ENCODE data around the gene SOX15.
A peak's percentile ranks its signal among the peaks of the same experiment; 100 is the strongest.

The SOX15 gene

DNA sequence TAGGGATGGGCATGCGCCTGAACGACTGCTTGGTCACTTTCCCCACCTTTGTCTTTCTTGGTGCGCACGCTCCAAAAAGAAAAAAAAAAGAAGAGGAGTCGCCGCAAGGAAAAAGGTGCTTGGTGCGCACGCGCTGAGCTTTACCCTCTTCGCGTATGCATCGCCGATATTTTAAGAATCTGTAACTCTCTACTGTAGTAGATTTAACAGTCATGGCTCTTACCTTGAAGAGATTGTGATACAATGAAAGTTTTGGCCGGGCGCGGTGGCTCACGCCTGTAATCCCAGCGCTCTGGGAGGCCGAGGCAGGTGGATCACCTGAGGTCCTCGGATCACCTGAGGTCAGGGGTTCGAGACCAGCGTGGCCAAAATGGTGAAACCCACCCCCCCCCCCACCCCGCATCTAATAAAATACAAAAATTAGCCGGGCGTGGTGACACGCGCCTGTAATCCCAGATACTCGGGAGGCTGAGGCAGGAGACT lies 25.4 kb upstream of the SOX15 start:
- Histone ChIP-seq H3K4me3 (ENCODE audit: severe bottlenecking) (peak overlapping the region; percentile 30), H3K36me3 (ENCODE audit: low read depth) (peaks cover 27% of the 10 kb centered on the region), H3K27me3 (ENCODE audit: insufficient read depth, poor library complexity, severe bottlenecking) (no peaks in the 10 kb centered on the region), H3K9me3 (ENCODE audit: severe bottlenecking) (no peaks in the 10 kb centered on the region), H3K27ac (ENCODE audit: poor library complexity, severe bottlenecking) (peak overlapping the region; percentile 77), H3K4me1 (ENCODE audit: insufficient read depth, poor library complexity, severe bottlenecking) (peaks cover 16% of the 10 kb centered on the region)
- DNase-seq (ENCODE audit: low spot score) (no peak), ATAC-seq (ENCODE audit: low read depth) (no peak)
- TF ChIP-seq, protein P1, sequence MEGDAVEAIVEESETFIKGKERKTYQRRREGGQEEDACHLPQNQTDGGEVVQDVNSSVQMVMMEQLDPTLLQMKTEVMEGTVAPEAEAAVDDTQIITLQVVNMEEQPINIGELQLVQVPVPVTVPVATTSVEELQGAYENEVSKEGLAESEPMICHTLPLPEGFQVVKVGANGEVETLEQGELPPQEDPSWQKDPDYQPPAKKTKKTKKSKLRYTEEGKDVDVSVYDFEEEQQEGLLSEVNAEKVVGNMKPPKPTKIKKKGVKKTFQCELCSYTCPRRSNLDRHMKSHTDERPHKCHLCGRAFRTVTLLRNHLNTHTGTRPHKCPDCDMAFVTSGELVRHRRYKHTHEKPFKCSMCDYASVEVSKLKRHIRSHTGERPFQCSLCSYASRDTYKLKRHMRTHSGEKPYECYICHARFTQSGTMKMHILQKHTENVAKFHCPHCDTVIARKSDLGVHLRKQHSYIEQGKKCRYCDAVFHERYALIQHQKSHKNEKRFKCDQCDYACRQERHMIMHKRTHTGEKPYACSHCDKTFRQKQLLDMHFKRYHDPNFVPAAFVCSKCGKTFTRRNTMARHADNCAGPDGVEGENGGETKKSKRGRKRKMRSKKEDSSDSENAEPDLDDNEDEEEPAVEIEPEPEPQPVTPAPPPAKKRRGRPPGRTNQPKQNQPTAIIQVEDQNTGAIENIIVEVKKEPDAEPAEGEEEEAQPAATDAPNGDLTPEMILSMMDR (IDR thresholded peaks at IDR 0.05; ENCODE audit: poor library complexity, severe bottlenecking) = no peak

DNA sequence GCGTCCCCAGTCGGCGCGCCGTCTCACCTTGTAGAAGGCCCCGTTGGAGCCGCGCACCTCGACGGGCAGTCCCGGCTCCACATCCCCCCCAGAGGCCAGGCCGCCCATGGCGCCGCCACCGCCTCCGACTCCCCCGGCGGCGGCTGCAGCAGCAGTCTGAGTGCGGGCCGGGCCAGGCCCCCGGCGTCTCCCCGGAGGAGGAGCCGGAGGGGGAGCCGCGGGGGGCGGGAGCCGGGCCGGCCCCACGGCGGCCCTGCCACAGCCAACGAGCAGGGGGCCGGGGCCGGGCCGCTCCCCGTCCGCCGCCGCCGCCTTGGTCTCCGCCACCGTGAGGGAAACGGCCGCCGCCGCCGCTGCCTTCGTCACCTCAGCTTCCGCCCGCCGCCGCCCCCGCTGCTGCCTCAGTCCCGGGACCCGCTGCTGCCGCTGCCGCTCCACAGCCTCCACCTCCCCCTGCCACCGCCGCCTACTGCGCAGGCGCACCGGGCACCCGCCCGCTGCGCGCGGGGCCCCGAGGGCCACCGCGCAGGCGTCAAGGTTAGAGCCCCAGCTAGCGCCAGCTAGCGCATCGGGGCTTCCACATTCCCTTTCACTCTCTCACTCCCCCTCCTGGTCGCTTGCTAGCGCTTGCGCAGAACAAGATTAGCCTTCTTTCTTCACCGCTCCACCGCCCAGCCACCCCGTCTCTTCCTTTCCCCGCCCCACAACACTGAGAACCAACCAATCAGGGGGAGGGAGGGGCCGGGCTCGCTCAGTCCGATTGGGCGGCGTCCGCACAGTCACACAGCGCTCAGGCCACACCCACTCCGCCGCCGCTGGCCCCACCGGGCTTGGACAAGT lies 24.8 kb upstream of the SOX15 start, which contains the start of gene FXR2:
TSS of gene FXR2 (minus strand) at position 473 of the 840 bp plus-strand sequence. CDS start at position 108, 365 bp downstream.
- Histone ChIP-seq H3K27me3 (ENCODE audit: insufficient read depth, poor library complexity, severe bottlenecking) (no peaks in the 10 kb centered on the region), H3K27ac (ENCODE audit: poor library complexity, severe bottlenecking) (peak within 1 kb of the TSS; percentile 77), H3K36me3 (ENCODE audit: low read depth) (peaks cover 31% of the 10 kb centered on the region), H3K4me1 (ENCODE audit: insufficient read depth, poor library complexity, severe bottlenecking) (peaks cover 16% of the 10 kb centered on the region), H3K4me3 (ENCODE audit: severe bottlenecking) (peak within 1 kb of the TSS; percentile 87), H3K9me3 (ENCODE audit: severe bottlenecking) (no peaks in the 10 kb centered on the region)
- ATAC-seq (ENCODE audit: low read depth) (peak; percentile 93), DNase-seq (ENCODE audit: low spot score) (peak; percentile 99)
- TF ChIP-seq, protein P1 (IDR thresholded peaks at IDR 0.05; ENCODE audit: poor library complexity, severe bottlenecking) = peak; percentile 81

DNA sequence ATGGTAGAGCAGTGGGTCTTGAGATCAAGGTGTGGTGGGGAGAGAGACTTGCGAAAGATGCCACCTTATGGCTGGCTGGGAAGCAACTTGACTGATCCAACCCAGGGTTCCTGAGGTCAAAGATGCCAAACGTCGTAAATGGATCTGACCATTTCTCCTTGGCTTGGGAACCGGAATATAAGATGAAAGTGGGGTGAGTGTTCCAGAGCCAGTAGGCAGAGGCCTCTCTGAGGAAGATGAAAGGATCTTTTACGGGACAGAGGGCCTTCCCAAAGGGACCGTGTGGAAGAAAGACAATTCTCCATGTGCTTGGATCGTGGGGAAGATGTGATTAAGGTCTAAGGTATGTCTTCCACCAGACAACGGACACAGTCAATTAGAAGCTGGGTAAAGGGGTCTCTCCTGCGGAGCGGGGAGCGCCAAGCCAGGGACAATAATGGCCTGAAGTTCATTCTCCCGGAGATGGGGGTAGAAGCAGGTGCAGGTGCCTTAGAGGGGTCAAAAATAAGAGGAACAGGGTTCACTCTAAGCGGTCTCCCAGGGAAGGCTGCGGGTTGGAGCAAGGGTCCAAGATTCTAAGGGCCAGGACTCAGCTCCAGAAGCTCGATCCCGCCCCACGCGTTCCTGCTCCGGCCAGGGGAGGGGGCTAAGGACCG lies 24.0 kb upstream of the SOX15 start:
- Histone ChIP-seq H3K27ac (ENCODE audit: poor library complexity, severe bottlenecking) (peak overlapping the region; percentile 77), H3K36me3 (ENCODE audit: low read depth) (peaks cover 37% of the 10 kb centered on the region), H3K27me3 (ENCODE audit: insufficient read depth, poor library complexity, severe bottlenecking) (no peaks in the 10 kb centered on the region), H3K9me3 (ENCODE audit: severe bottlenecking) (no peaks in the 10 kb centered on the region), H3K4me1 (ENCODE audit: insufficient read depth, poor library complexity, severe bottlenecking) (peaks cover 16% of the 10 kb centered on the region), H3K4me3 (ENCODE audit: severe bottlenecking) (peak overlapping the region; percentile 87)
- TF ChIP-seq, protein P1 (IDR thresholded peaks at IDR 0.05; ENCODE audit: poor library complexity, severe bottlenecking) = no peak
- DNase-seq (ENCODE audit: low spot score) (no peak), ATAC-seq (ENCODE audit: low read depth) (peak; percentile 19; the same call in 2 of the 3 replicates)

DNA sequence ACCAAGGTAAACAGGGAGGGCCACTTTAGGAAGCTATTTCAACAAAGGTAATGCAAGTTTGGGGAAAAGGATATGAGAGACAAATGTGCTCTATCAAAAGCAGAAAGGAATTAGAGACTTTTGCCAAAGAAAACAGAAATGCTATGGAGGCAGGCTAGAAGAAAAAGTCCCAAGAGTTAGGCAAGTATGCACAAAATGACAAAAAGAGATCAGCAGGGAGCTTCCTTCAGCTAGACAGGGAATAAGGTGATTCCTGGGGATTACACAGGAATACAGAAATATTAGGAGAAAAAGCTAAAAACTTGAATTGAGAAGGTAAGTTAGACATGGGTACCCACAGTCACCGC lies 22.4 kb upstream of the SOX15 start:
- no peak for ATAC-seq (ENCODE audit: low read depth)
- no peak for DNase-seq (ENCODE audit: low spot score)
- TF ChIP-seq, protein P1 (IDR thresholded peaks at IDR 0.05; ENCODE audit: poor library complexity, severe bottlenecking) = no peak
- Histone ChIP-seq H3K4me1 (ENCODE audit: insufficient read depth, poor library complexity, severe bottlenecking) (peaks cover 16% of the 10 kb centered on the region), H3K4me3 (ENCODE audit: severe bottlenecking) (no peak overlapping the region), H3K9me3 (ENCODE audit: severe bottlenecking) (no peaks in the 10 kb centered on the region), H3K36me3 (ENCODE audit: low read depth) (peaks cover 47% of the 10 kb centered on the region), H3K27me3 (ENCODE audit: insufficient read depth, poor library complexity, severe bottlenecking) (no peaks in the 10 kb centered on the region), H3K27ac (ENCODE audit: poor library complexity, severe bottlenecking) (no peak overlapping the region)

Measured in RWPE2 (cell line).